Measurements from ENCODE around the gene RCL1.
A peak's percentile ranks its signal among the peaks of the same experiment; 100 is the strongest.

Gene RCL1

GRCh38 chr9:4859035-4859434 is 66.3 kb downstream of the RCL1 start:
- Mint-ChIP-seq H3K36me3 (ENCODE audit: low read depth) (peaks cover 36% of the 10 kb centered on the region), H3K27me3 (ENCODE audit: low read depth) (no peaks in the 10 kb centered on the region), H3K9me3 (no peaks in the 10 kb centered on the region), H3K4me1 (ENCODE audit: low read depth) (peaks cover 18% of the 10 kb centered on the region), H3K27ac (no peak overlapping the region), H3K4me3 (no peak overlapping the region)

- H3K27me3 Mint-ChIP-seq (ENCODE audit: low read depth), result no peaks in the 10 kb centered on the region
- H3K27ac Mint-ChIP-seq, result no peak overlapping the region
- H3K9me3 Mint-ChIP-seq, result no peaks in the 10 kb centered on the region
- H3K36me3 Mint-ChIP-seq (ENCODE audit: low read depth), result peaks cover 33% of the 10 kb centered on the region
- no peak overlapping the region for H3K4me3 Mint-ChIP-seq
- H3K4me1 Mint-ChIP-seq (ENCODE audit: low read depth), result peaks cover 15% of the 10 kb centered on the region
Observed at GRCh38 chr9:4860383-4860782, 67.6 kb downstream of the RCL1 start.

GRCh38 chr9:4861145-4861544 is 68.4 kb downstream of the RCL1 start:
- no peak overlapping the region for H3K4me3 Mint-ChIP-seq
- no peaks in the 10 kb centered on the region for H3K27me3 Mint-ChIP-seq (ENCODE audit: low read depth)
- H3K27ac Mint-ChIP-seq, result no peak overlapping the region
- peaks cover 32% of the 10 kb centered on the region for H3K36me3 Mint-ChIP-seq (ENCODE audit: low read depth)
- H3K4me1 Mint-ChIP-seq (ENCODE audit: low read depth), result peaks cover 19% of the 10 kb centered on the region
- H3K9me3 Mint-ChIP-seq, result no peaks in the 10 kb centered on the region

- no peak overlapping the region for H3K27ac Mint-ChIP-seq
- peaks cover 32% of the 10 kb centered on the region for H3K36me3 Mint-ChIP-seq (ENCODE audit: low read depth)
- H3K27me3 Mint-ChIP-seq (ENCODE audit: low read depth), result no peaks in the 10 kb centered on the region
- no peak overlapping the region for H3K4me3 Mint-ChIP-seq
- no peaks in the 10 kb centered on the region for H3K9me3 Mint-ChIP-seq
- peaks cover 25% of the 10 kb centered on the region for H3K4me1 Mint-ChIP-seq (ENCODE audit: low read depth)
Observed at GRCh38 chr9:4861736-4862451, 69.2 kb downstream of the RCL1 start.

GRCh38 chr9:4862506-4863250 is 69.9 kb downstream of the RCL1 start:
- Mint-ChIP-seq H3K36me3 (ENCODE audit: low read depth) (peaks cover 28% of the 10 kb centered on the region), H3K9me3 (no peaks in the 10 kb centered on the region), H3K4me1 (ENCODE audit: low read depth) (peaks cover 21% of the 10 kb centered on the region)

GRCh38 chr9:4864234-4864661 is 71.5 kb downstream of the RCL1 start:
- Mint-ChIP-seq H3K36me3 (ENCODE audit: low read depth) (peaks cover 16% of the 10 kb centered on the region), H3K27ac (no peak overlapping the region), H3K9me3 (no peaks in the 10 kb centered on the region), H3K27me3 (ENCODE audit: low read depth) (no peaks in the 10 kb centered on the region), H3K4me1 (ENCODE audit: low read depth) (peaks cover 18% of the 10 kb centered on the region), H3K4me3 (no peak overlapping the region)

More at GRCh38 chr9:4862506-4863250, 69.9 kb downstream of the RCL1 start:
- Mint-ChIP-seq H3K27me3 (ENCODE audit: low read depth) (no peaks in the 10 kb centered on the region), H3K4me3 (no peak overlapping the region), H3K27ac (no peak overlapping the region)

- Mint-ChIP-seq H3K9me3 (no peaks in the 10 kb centered on the region), H3K4me3 (no peak overlapping the region), H3K27me3 (ENCODE audit: low read depth) (no peaks in the 10 kb centered on the region), H3K27ac (no peak overlapping the region), H3K4me1 (ENCODE audit: low read depth) (peaks cover 18% of the 10 kb centered on the region), H3K36me3 (ENCODE audit: low read depth) (peaks cover 14% of the 10 kb centered on the region)
Observed at GRCh38 chr9:4864698-4865097, 72.0 kb downstream of the RCL1 start.

- Mint-ChIP-seq H3K9me3 (no peaks in the 10 kb centered on the region), H3K4me1 (ENCODE audit: low read depth) (peaks cover 20% of the 10 kb centered on the region), H3K27me3 (ENCODE audit: low read depth) (no peaks in the 10 kb centered on the region), H3K36me3 (ENCODE audit: low read depth) (peaks cover 10% of the 10 kb centered on the region), H3K4me3 (no peak overlapping the region), H3K27ac (peak overlapping the region; percentile 37)
Observed at GRCh38 chr9:4865681-4866080, 72.9 kb downstream of the RCL1 start.

- Mint-ChIP-seq H3K36me3 (ENCODE audit: low read depth) (peaks cover 7% of the 10 kb centered on the region), H3K4me3 (no peak overlapping the region), H3K27me3 (ENCODE audit: low read depth) (no peaks in the 10 kb centered on the region)
Observed at GRCh38 chr9:4866239-4866969, 73.7 kb downstream of the RCL1 start.

GRCh38 chr9:4873066-4873465 is 80.3 kb downstream of the RCL1 start:
- Mint-ChIP-seq H3K4me1 (ENCODE audit: low read depth) (peaks cover 2% of the 10 kb centered on the region), H3K9me3 (no peaks in the 10 kb centered on the region), H3K36me3 (ENCODE audit: low read depth) (peaks cover 13% of the 10 kb centered on the region), H3K27me3 (ENCODE audit: low read depth) (no peaks in the 10 kb centered on the region), H3K27ac (no peak overlapping the region), H3K4me3 (no peak overlapping the region)

More at GRCh38 chr9:4866239-4866969, 73.7 kb downstream of the RCL1 start:
- Mint-ChIP-seq H3K4me1 (ENCODE audit: low read depth) (peaks cover 20% of the 10 kb centered on the region), H3K9me3 (no peaks in the 10 kb centered on the region), H3K27ac (peak overlapping the region; percentile 47)

- H3K9me3 Mint-ChIP-seq, result no peaks in the 10 kb centered on the region
Observed at GRCh38 chr9:4875559-4875958, 82.8 kb downstream of the RCL1 start.

GRCh38 chr9:4879115-4879558 is 86.4 kb downstream of the RCL1 start:
- Mint-ChIP-seq H3K4me3 (no peak overlapping the region), H3K27ac (no peak overlapping the region), H3K4me1 (ENCODE audit: low read depth) (peaks cover 8% of the 10 kb centered on the region), H3K36me3 (ENCODE audit: low read depth) (peaks cover 12% of the 10 kb centered on the region), H3K27me3 (ENCODE audit: low read depth) (no peaks in the 10 kb centered on the region), H3K9me3 (no peaks in the 10 kb centered on the region)

More at GRCh38 chr9:4875559-4875958, 82.8 kb downstream of the RCL1 start:
- Mint-ChIP-seq H3K4me1 (ENCODE audit: low read depth) (no peaks in the 10 kb centered on the region), H3K27ac (peak overlapping the region; percentile 60), H3K4me3 (no peak overlapping the region), H3K27me3 (ENCODE audit: low read depth) (no peaks in the 10 kb centered on the region), H3K36me3 (ENCODE audit: low read depth) (peaks cover 12% of the 10 kb centered on the region)

- no peak overlapping the region for H3K27ac Mint-ChIP-seq
Observed at GRCh38 chr9:4883326-4883873, 90.7 kb downstream of the RCL1 start.

GRCh38 chr9:4886698-4887097 is 94.0 kb downstream of the RCL1 start:
- peaks cover 3% of the 10 kb centered on the region for H3K9me3 Mint-ChIP-seq
- H3K27me3 Mint-ChIP-seq (ENCODE audit: low read depth), result no peaks in the 10 kb centered on the region
- H3K4me3 Mint-ChIP-seq, result no peak overlapping the region
- H3K36me3 Mint-ChIP-seq (ENCODE audit: low read depth), result peaks cover 3% of the 10 kb centered on the region
- peaks cover 7% of the 10 kb centered on the region for H3K4me1 Mint-ChIP-seq (ENCODE audit: low read depth)
- H3K27ac Mint-ChIP-seq, result no peak overlapping the region

More at GRCh38 chr9:4883326-4883873, 90.7 kb downstream of the RCL1 start:
- Mint-ChIP-seq H3K4me1 (ENCODE audit: low read depth) (peaks cover 8% of the 10 kb centered on the region), H3K27me3 (ENCODE audit: low read depth) (no peaks in the 10 kb centered on the region), H3K4me3 (no peak overlapping the region), H3K9me3 (no peaks in the 10 kb centered on the region), H3K36me3 (ENCODE audit: low read depth) (peaks cover 3% of the 10 kb centered on the region)

Measured in T-helper 1 cell treated with Interleukin-12 subunit alpha and Interleukin-12 subunit beta and Interleukin-4 antibody, amounts not matched to agents 30 μg/mL and 1 μg/mL, for 36 hours (primary cell).